HEK293 (cell line): ENCODE results near the gene PRELID1.
A peak's percentile ranks its signal among the peaks of the same experiment; 100 is the strongest.

Experiments
- CTCF ChIP-seq: fragments of 450-650 bp; formaldehyde crosslinking; IDR thresholded peaks from 2 replicates; pipeline ENCODE4 v1.5.1; 2016; ENCODE audit warnings: missing biosample characterization, missing genetic modification characterization
- PRDM10 ChIP-seq: fragments of 450-650 bp; formaldehyde crosslinking; IDR thresholded peaks from 2 replicates; pipeline ENCODE4 v1.5.1; 2016; ENCODE audit warnings: missing biosample characterization, missing genetic modification characterization
- ZBTB1 ChIP-seq: fragments of 450-650 bp; formaldehyde crosslinking; IDR thresholded peaks from 2 replicates; pipeline ENCODE4 v1.5.1; 2016; ENCODE audit warnings: missing biosample characterization, missing genetic modification characterization
- ZNF324 ChIP-seq: fragments of 450-650 bp; formaldehyde crosslinking; IDR thresholded peaks from 2 replicates; pipeline ENCODE4 v1.5.1; 2016; ENCODE audit warnings: missing biosample characterization, missing genetic modification characterization

GRCh38 chr5:177328545-177329231 is 25.1 kb downstream of the PRELID1 start:
- TF ChIP-seq ZBTB1 (tag by site-specific recombination), result no peak
- TF ChIP-seq CTCF, result no peak
- no peak for TF ChIP-seq ZNF324 (tag by site-specific recombination)
- peak; percentile 47 for TF ChIP-seq PRDM10 (tag by site-specific recombination)
